ENCODE measurements around the gene TUBB2B. TPM values are rescaled to one million over a fixed set of nuclear protein-coding genes. Genes with fewer than 3 reads are reported as not detected.
A peak's percentile ranks its signal among the peaks of the same experiment; 100 is the strongest.

The TUBB2B gene
- total RNA-seq, 1 donor from 2014 or later, result 0.46 TPM

GRCh38 chr6:3253597-3253961, 26.1 kb upstream of the TUBB2B start:
- Histone ChIP-seq H3K27ac (no peak overlapping the region), H3K27me3 (peaks cover 3% of the 10 kb centered on the region), H3K36me3 (no peaks in the 10 kb centered on the region), H3K4me1 (peaks cover 10% of the 10 kb centered on the region), H3K9me3 (no peaks in the 10 kb centered on the region), H3K4me3 (no peak overlapping the region)
- DNase-seq, result no peak
- ATAC-seq, result no peak
- intact Hi-C loops (cut with DNase I), result no loop called here
- TF ChIP-seq CTCF (IDR thresholded peaks at IDR 0.05), result no peak

GRCh38 chr6:3252861-3253596, 25.6 kb upstream of the TUBB2B start:
- DNase-seq, result no peak
- TF ChIP-seq CTCF (IDR thresholded peaks at IDR 0.05), result no peak
- intact Hi-C loops (cut with DNase I), result no loop called here
- Histone ChIP-seq H3K4me1 (peaks cover 10% of the 10 kb centered on the region), H3K9me3 (no peaks in the 10 kb centered on the region), H3K27ac (no peak overlapping the region), H3K4me3 (no peak overlapping the region), H3K36me3 (no peaks in the 10 kb centered on the region), H3K27me3 (peaks cover 8% of the 10 kb centered on the region)
- ATAC-seq, result peak; percentile 4

GRCh38 chr6:3252369-3252768, 24.9 kb upstream of the TUBB2B start:
- no peak for TF ChIP-seq CTCF (IDR thresholded peaks at IDR 0.05)
- H3K27ac ChIP-seq, result no peak overlapping the region
- no peaks in the 10 kb centered on the region for H3K9me3 ChIP-seq
- H3K27me3 ChIP-seq, result peaks cover 11% of the 10 kb centered on the region
- intact Hi-C loops (cut with DNase I), result no loop called here
- no peak for DNase-seq
- H3K4me1 ChIP-seq, result peaks cover 10% of the 10 kb centered on the region
- H3K4me3 ChIP-seq, result no peak overlapping the region
- no peaks in the 10 kb centered on the region for H3K36me3 ChIP-seq
- no peak for ATAC-seq

GRCh38 chr6:3251462-3252314, 24.2 kb upstream of the TUBB2B start:
- H3K27ac ChIP-seq, result no peak overlapping the region
- no peaks in the 10 kb centered on the region for H3K9me3 ChIP-seq
- no peaks in the 10 kb centered on the region for H3K36me3 ChIP-seq
- no peak overlapping the region for H3K4me3 ChIP-seq
- peaks cover 11% of the 10 kb centered on the region for H3K27me3 ChIP-seq
- TF ChIP-seq CTCF (IDR thresholded peaks at IDR 0.05), result peak; percentile 98
- intact Hi-C loops (cut with DNase I), result no loop called here
- ATAC-seq (peak; percentile 95), DNase-seq (peak; percentile 89)
- H3K4me1 ChIP-seq, result peaks cover 10% of the 10 kb centered on the region

- peaks cover 10% of the 10 kb centered on the region for H3K4me1 ChIP-seq
- H3K4me3 ChIP-seq, result no peak overlapping the region
- H3K27me3 ChIP-seq, result peaks cover 11% of the 10 kb centered on the region
- ATAC-seq, result no peak
- H3K27ac ChIP-seq, result no peak overlapping the region
- DNase-seq, result no peak
- no peaks in the 10 kb centered on the region for H3K9me3 ChIP-seq
- intact Hi-C loops (cut with DNase I), result no loop called here
- no peak for TF ChIP-seq CTCF (IDR thresholded peaks at IDR 0.05)
- H3K36me3 ChIP-seq, result no peaks in the 10 kb centered on the region
Observed at GRCh38 chr6:3250231-3250675, 22.8 kb upstream of the TUBB2B start.
